Endothelial cell of umbilical vein (primary cell): ENCODE results near the gene ALDH1A2. TPM values are rescaled to one million over a fixed set of nuclear protein-coding genes. Genes with fewer than 3 reads are reported as not detected.

Source experiments
- BruUV-seq: library from RNA; stranded (reverse); fragments of 400-500 nt; replicated peaks from 2 replicates; lab custom pipeline; 2021; lab: Mats Ljungman, UMichigan
- CTCF ChIA-PET: fragments of 300-600, 350-600 bp; sonication (Branson Sonifier 250); formaldehyde crosslinking; loops from one replicate; lab custom pipeline; 2021; ENCODE audit warnings: antibody characterized with exemption, inconsistent platforms; lab: Charles Lee
- POLR2A ChIA-PET: fragments of 300-600, 350-600 bp; sonication (Branson Sonifier 250); formaldehyde crosslinking; loops from one replicate; lab custom pipeline; 2021; ENCODE audit warnings: antibody characterized with exemption, inconsistent platforms; lab: Charles Lee
- DNase-seq: peaks from one replicate; pipeline ENCODE4 v3.0.0-alpha.2; 2011; ENCODE audit warnings: low read depth, low spot score
- FAIRE-seq: peaks from 2 replicates; lab custom pipeline; 2011; peaks lifted over from hg19 to GRCh38; lab: Jason Lieb, UNC
- H2AFZ ChIP-seq: 2 replicates; pipeline ENCODE4 v1.6.0; 2012; ENCODE audit warnings: low read depth, low read length, control low read depth, inconsistent platforms
- H3K27ac ChIP-seq: 2 replicates; pipeline ENCODE4 v1.5.1; 2011; ENCODE audit warnings: low read depth, mild to moderate bottlenecking, control low read depth, low read length, moderate library complexity; ENCODE audit not compliant: insufficient read depth
- H3K27me3 ChIP-seq, 2 experiments: 2 replicates each; pipeline versions ENCODE4 v1.6.0 to v1.6.1; 2011; ENCODE audit warnings: low read length in 2 of 2, mixed read lengths in 1 of 2; ENCODE audit not compliant: control insufficient read depth in 2 of 2, insufficient read depth in 2 of 2
- H3K36me3 ChIP-seq, 2 experiments: 2 replicates in 1 of 2; 3 replicates in 1 of 2; pipeline ENCODE4 v1.5.1; 2011; ENCODE audit warnings: low read length in 2 of 2, mild to moderate bottlenecking in 1 of 2, moderate library complexity in 1 of 2; ENCODE audit not compliant: control insufficient read depth in 2 of 2, insufficient read depth in 2 of 2; ENCODE audit errors: extremely low read depth in 1 of 2
- H3K4me1 ChIP-seq: 3 replicates; pipeline ENCODE4 v1.5.1; 2011; ENCODE audit warnings: mild to moderate bottlenecking, low read length; ENCODE audit not compliant: control insufficient read depth, insufficient read depth; ENCODE audit errors: extremely low read depth
- H3K4me2 ChIP-seq: 2 replicates; pipeline ENCODE4 v1.6.1; 2011; ENCODE audit warnings: low read length, control low read depth, mixed read lengths; ENCODE audit not compliant: insufficient read depth
- H3K4me3 ChIP-seq, 3 experiments: fragments of 200-600 bp in 1 of 3; sonication (generic), shearing (Covaris generic) in 1 of 3; replicated peaks in 1 of 3; 2 replicates each; pipeline ENCODE4 v1.5.1; 2011 to 2016; ENCODE audit warnings: control low read depth in 3 of 3, low read length in 3 of 3, mild to moderate bottlenecking in 2 of 3, inconsistent platforms in 1 of 3, low read depth in 1 of 3, moderate library complexity in 1 of 3; ENCODE audit not compliant: insufficient read depth in 1 of 3
- H3K79me2 ChIP-seq: 2 replicates; pipeline ENCODE4 v1.6.0; 2012; ENCODE audit warnings: low read length, inconsistent platforms; ENCODE audit not compliant: control insufficient read depth, insufficient read depth
- H3K9ac ChIP-seq: replicated peaks from 2 replicates; pipeline ENCODE3; 2011; ENCODE audit warnings: low read length, control low read depth; ENCODE audit not compliant: insufficient read depth; ENCODE audit errors: extremely low read depth
- H3K9me1 ChIP-seq: replicated peaks from 3 replicates; pipeline ENCODE4 v1.6.0; 2011; ENCODE audit warnings: mild to moderate bottlenecking, low read length; ENCODE audit not compliant: control insufficient read depth, insufficient read depth; ENCODE audit errors: extremely low read depth
- H3K9me3 ChIP-seq: replicated peaks from 2 replicates; pipeline ENCODE4 v1.5.1; 2012; ENCODE audit warnings: low read length, inconsistent platforms; ENCODE audit not compliant: control insufficient read depth, insufficient read depth
- H4K20me1 ChIP-seq: replicated peaks from 2 replicates; pipeline ENCODE3; 2011; ENCODE audit warnings: mild to moderate bottlenecking, low read length; ENCODE audit not compliant: control insufficient read depth, insufficient read depth; ENCODE audit errors: extremely low read depth
- CTCF ChIP-seq, 2 donors: IDR thresholded peaks; 1 replicate in 1 of 2; 2 replicates in 1 of 2; pipeline ENCODE4 v1.5.1; 2011; ENCODE audit warnings: low read length in 2 of 2, mild to moderate bottlenecking in 2 of 2, moderate library complexity in 2 of 2, control low read depth in 1 of 2, inconsistent platforms in 1 of 2, low read depth in 1 of 2; ENCODE audit not compliant: insufficient read depth in 1 of 2; ENCODE audit errors: extremely low read depth in 1 of 2
- EZH2 ChIP-seq: IDR thresholded peaks from 2 replicates; pipeline ENCODE4 v1.6.1; 2012; ENCODE audit warnings: borderline replicate concordance, low read depth, mild to moderate bottlenecking, moderate library complexity, low read length, inconsistent platforms; ENCODE audit not compliant: severe bottlenecking
- FOS ChIP-seq: IDR thresholded peaks from 2 replicates; pipeline ENCODE4 v1.6.1; 2011; ENCODE audit warnings: mild to moderate bottlenecking, low read length, moderate library complexity, borderline replicate concordance; ENCODE audit not compliant: insufficient read depth
- GATA2 ChIP-seq: IDR thresholded peaks from 2 replicates; pipeline ENCODE4 v1.7.0; 2011; ENCODE audit warnings: low read depth, mild to moderate bottlenecking, moderate library complexity, mixed read lengths, low read length; ENCODE audit not compliant: insufficient read length, insufficient read depth
- JUN ChIP-seq: IDR thresholded peaks from 2 replicates; pipeline ENCODE4 v1.6.1; 2011; ENCODE audit warnings: borderline replicate concordance, low read depth; ENCODE audit not compliant: insufficient read length, insufficient read depth
- MYC ChIP-seq: IDR thresholded peaks from one replicate; pipeline ENCODE4 v1.6.1; 2011; ENCODE audit warnings: mild to moderate bottlenecking, low read depth, low read length
- POLR2A ChIP-seq: IDR thresholded peaks from 2 replicates; pipeline ENCODE4 v1.6.1; 2012; ENCODE audit warnings: low read depth, mild to moderate bottlenecking, control low read depth, low read length
- POLR2AphosphoS5 ChIP-seq: IDR thresholded peaks from 2 replicates; pipeline ENCODE4 v1.6.1; 2012; ENCODE audit warnings: low read depth, mild to moderate bottlenecking, control low read depth, low read length, moderate library complexity; ENCODE audit not compliant: insufficient read depth
- dilution Hi-C: fragments of 300-500 bp; cut with MboI; formaldehyde crosslinking; loops from one replicate; pipeline ENCODE4 v1.15.0; 2019; ENCODE audit warnings: low sequenced_read_pairs; ENCODE audit not compliant: extremely low pct_ligation_motif_present
- intact Hi-C: fragments of 100-400 bp; cut with micrococcal nuclease; formaldehyde crosslinking; loops from one replicate; pipeline ENCODE4 v1.10.0; 2022
- polyA plus RNA-seq, 4 experiments: library from polyadenylated mRNA; depleted of rRNA in 3 of 4; stranded (reverse) in 3 of 4; unstranded in 1 of 4; fragments of >200 nt; gene quantifications; 2 replicates each; pipeline versions ENCODE4 v1.2.1 to v1.2.3, GENCODE V29; 2011 to 2012; ENCODE audit warnings: missing spikeins in 1 of 4
- total RNA-seq: library from RNA; stranded (reverse); gene quantifications from 2 replicates; pipeline ENCODE4 v1.2.3, GENCODE V29; 2021
- TF ChIP-seq, protein P1 (sequence below): IDR thresholded peaks from 2 replicates; pipeline ENCODE4 v1.6.1; 2011; ENCODE audit not compliant: insufficient read depth, insufficient read length

ALDH1A2 gene
- total and polyA plus RNA-seq, 2 donors (not counting 3 experiments of a cell fraction or from before 2014, with no cell fraction given) = 16.3 to 34.9 TPM

DNA sequence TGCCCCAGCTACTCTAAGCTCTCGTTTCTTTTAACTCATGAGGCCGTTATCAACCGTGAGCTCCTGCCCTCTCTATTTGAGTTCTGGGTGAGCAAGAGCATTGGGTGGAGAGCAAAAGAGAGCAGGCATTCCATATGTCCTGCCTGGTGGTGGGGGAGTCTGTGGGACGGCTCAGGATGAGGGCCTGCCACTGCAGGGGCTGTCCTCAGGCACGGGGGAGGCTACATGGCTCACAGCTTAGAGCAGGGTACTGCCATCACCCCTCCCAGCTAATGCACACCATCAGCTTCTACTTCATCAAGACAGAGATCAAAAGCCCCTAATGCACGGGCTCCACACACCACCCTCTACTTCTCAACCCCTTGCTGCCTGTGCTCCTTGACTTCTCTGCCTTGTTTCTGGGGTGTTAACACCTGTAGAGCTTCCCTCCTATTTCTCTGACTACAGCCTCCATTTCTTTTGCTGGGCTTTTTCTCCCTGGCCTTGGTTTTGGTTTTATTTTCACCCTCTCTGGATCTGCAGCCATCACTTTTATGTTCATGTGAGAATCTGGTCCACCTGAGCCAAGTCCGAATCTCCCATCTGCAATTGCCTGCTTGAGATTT, 114.1 kb downstream of the ALDH1A2 start:
- no peak for TF ChIP-seq EZH2
- TF ChIP-seq GATA2 = no peak
- TF ChIP-seq, protein P1, sequence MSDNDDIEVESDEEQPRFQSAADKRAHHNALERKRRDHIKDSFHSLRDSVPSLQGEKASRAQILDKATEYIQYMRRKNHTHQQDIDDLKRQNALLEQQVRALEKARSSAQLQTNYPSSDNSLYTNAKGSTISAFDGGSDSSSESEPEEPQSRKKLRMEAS = no peak
- TF ChIP-seq MYC = no peak
- TF ChIP-seq JUN = no peak
- TF ChIP-seq FOS = no peak
- TF ChIP-seq POLR2AphosphoS5 = no peak
- no peak for TF ChIP-seq POLR2A
- TF ChIP-seq CTCF (IDR thresholded peaks at IDR 0.05; ENCODE audit: extremely low read depth in 1 of 2, insufficient read depth in 1 of 2, low read depth in 1 of 2, low read length in 2 of 2) = no peak
- peaks cover 6% of the 10 kb centered on the region for H3K4me1 ChIP-seq
- no peaks in the 10 kb centered on the region for H3K79me2 ChIP-seq
- intact Hi-C loops (no loop called here), dilution Hi-C loops (no loop called here)
- FAIRE-seq (no peak), DNase-seq (no peak)
- H3K9me3 ChIP-seq = no peaks in the 10 kb centered on the region
- ChIA-PET CTCF (interaction anchor here (1.6 to 1.7 kb wide), 2 partner anchors 11 to 115 kb away, joined by 3 to 6 read pairs; no protein-coding TSS in a partner anchor), POLR2A (no interaction called here)
- H3K36me3 ChIP-seq = no peaks in the 10 kb centered on the region
- H2AFZ ChIP-seq = no peak overlapping the region
- no peaks in the 10 kb centered on the region for H4K20me1 ChIP-seq
- no peak overlapping the region for H3K4me2 ChIP-seq
- H3K27me3 ChIP-seq = no peaks in the 10 kb centered on the region
- no peak overlapping the region for H3K9ac ChIP-seq
- no TSS peak for BruUV-seq
- H3K27ac ChIP-seq = no peak overlapping the region
- no peak overlapping the region for H3K4me3 ChIP-seq
- H3K9me1 ChIP-seq = no peaks in the 10 kb centered on the region
